Stimulated activated CD4-positive, alpha-beta T cell treated with anti-CD3 and anti-CD28 coated beads, Interleukin-12 subunit alpha, Interleukin-12 subunit beta, amount 100 ng/mL, for 4 hours (primary cell): ENCODE measurements around the gene KCNQ1.

Experiments used
- DNase-seq: peaks from one replicate; pipeline ENCODE4 v3.0.0-alpha.2; 2020

Gene KCNQ1

GRCh38 chr11:2804701-2805387 is 360.0 kb downstream of the KCNQ1 start:
- no peak for DNase-seq

- DNase-seq: no peak
Measured at GRCh38 chr11:2805388-2806056, 360.7 kb downstream of the KCNQ1 start.

- DNase-seq: no peak
Measured at GRCh38 chr11:2806351-2807024, 361.7 kb downstream of the KCNQ1 start.

- DNase-seq: no peak
Measured at GRCh38 chr11:2807025-2807681, 362.3 kb downstream of the KCNQ1 start.

- no peak for DNase-seq
Measured at GRCh38 chr11:2807801-2808241, 363.0 kb downstream of the KCNQ1 start.

GRCh38 chr11:2808850-2809846 is 364.3 kb downstream of the KCNQ1 start:
- no peak for DNase-seq

- DNase-seq: no peak
Measured at GRCh38 chr11:2809854-2810253, 365.0 kb downstream of the KCNQ1 start.

- no peak for DNase-seq
Measured at GRCh38 chr11:2810411-2811205, 365.8 kb downstream of the KCNQ1 start.

GRCh38 chr11:2811206-2812091 is 366.6 kb downstream of the KCNQ1 start:
- no peak for DNase-seq

- no peak for DNase-seq
Measured at GRCh38 chr11:2812371-2812991, 367.7 kb downstream of the KCNQ1 start.

- DNase-seq: no peak
Measured at GRCh38 chr11:2813141-2813908, 368.5 kb downstream of the KCNQ1 start.

GRCh38 chr11:2813968-2814367 is 369.2 kb downstream of the KCNQ1 start:
- DNase-seq: no peak

GRCh38 chr11:2814751-2815150 is 369.9 kb downstream of the KCNQ1 start:
- no peak for DNase-seq

GRCh38 chr11:2815762-2816496 is 371.1 kb downstream of the KCNQ1 start:
- DNase-seq: no peak

GRCh38 chr11:2816523-2816922 is 371.7 kb downstream of the KCNQ1 start:
- no peak for DNase-seq

GRCh38 chr11:2816941-2817421 is 372.2 kb downstream of the KCNQ1 start:
- DNase-seq: no peak

GRCh38 chr11:2817431-2817830 is 372.6 kb downstream of the KCNQ1 start:
- DNase-seq: no peak

GRCh38 chr11:2818021-2818420 is 373.2 kb downstream of the KCNQ1 start:
- DNase-seq: no peak
